Fibroblast of lung (primary cell): ENCODE results near the gene VWA3B. TPM values are rescaled to one million over a fixed set of nuclear protein-coding genes. Genes with fewer than 3 reads are reported as not detected.

Experiments
- DNase-seq, 2 donors: peaks; one replicate each; pipeline versions ENCODE4 v3.0.0 to v3.0.0-alpha.2; 2010; ENCODE audit warnings: low read depth in 2 of 2
- H2AFZ ChIP-seq: 2 replicates; pipeline ENCODE4 v1.5.1; 2012; ENCODE audit warnings: low read length, control low read depth, inconsistent platforms
- H3K27ac ChIP-seq: 2 replicates; pipeline ENCODE4 v1.5.1; 2011; ENCODE audit warnings: low read length, control low read depth; ENCODE audit not compliant: insufficient read depth
- H3K27me3 ChIP-seq: 2 replicates; pipeline ENCODE4 v1.5.1; 2011; ENCODE audit warnings: mild to moderate bottlenecking, low read length; ENCODE audit not compliant: control insufficient read depth, insufficient read depth
- H3K36me3 ChIP-seq: 2 replicates; pipeline ENCODE4 v1.5.1; 2011; ENCODE audit warnings: low read length; ENCODE audit not compliant: control insufficient read depth, insufficient read depth
- H3K4me1 ChIP-seq: 2 replicates; pipeline ENCODE4 v1.5.1; 2011; ENCODE audit warnings: low read length; ENCODE audit not compliant: control insufficient read depth, insufficient read depth; ENCODE audit errors: extremely low read depth
- H3K4me2 ChIP-seq: 2 replicates; pipeline ENCODE4 v1.5.1; 2011; ENCODE audit warnings: low read length, control low read depth; ENCODE audit not compliant: insufficient read depth; ENCODE audit errors: extremely low read depth
- H3K4me3 ChIP-seq, 4 experiments: fragments of 200-600 bp in 1 of 4; sonication (generic) in 1 of 4; replicated peaks in 1 of 4; 2 replicates each; pipeline ENCODE4 v1.5.1; 2011 to 2016; ENCODE audit warnings: low read length in 4 of 4, low read depth in 3 of 4, mild to moderate bottlenecking in 3 of 4, control low read depth in 2 of 4, inconsistent platforms in 1 of 4, mixed read lengths in 1 of 4; ENCODE audit not compliant: insufficient read depth in 1 of 4; ENCODE audit errors: control extremely low read depth in 1 of 4
- H3K79me2 ChIP-seq: 2 replicates; pipeline ENCODE4 v1.5.1; 2012; ENCODE audit warnings: mild to moderate bottlenecking, low read length, inconsistent platforms; ENCODE audit not compliant: control insufficient read depth, insufficient read depth
- H3K9ac ChIP-seq: 2 replicates; pipeline ENCODE4 v1.5.1; 2011; ENCODE audit warnings: mild to moderate bottlenecking, low read length, control low read depth; ENCODE audit not compliant: insufficient read depth
- H3K9me3 ChIP-seq: 2 replicates; pipeline ENCODE4 v1.5.1; 2012; ENCODE audit warnings: low read depth, low read length; ENCODE audit not compliant: control insufficient read depth, insufficient read depth
- H4K20me1 ChIP-seq: 2 replicates; pipeline ENCODE4 v1.5.1; 2011; ENCODE audit warnings: low read length; ENCODE audit not compliant: control insufficient read depth, insufficient read depth; ENCODE audit errors: extremely low read depth
- CTCF ChIP-seq, 2 donors: IDR thresholded peaks in 1 of 2; conservative IDR thresholded peaks in 1 of 2; 1 replicate in 1 of 2; 2 replicates in 1 of 2; pipeline ENCODE4 v1.5.1; 2011 to 2012; ENCODE audit warnings: low read length in 2 of 2, control low read depth in 1 of 2, inconsistent platforms in 1 of 2, low read depth in 1 of 2, mild to moderate bottlenecking in 1 of 2
- EZH2 ChIP-seq: IDR thresholded peaks from 2 replicates; pipeline ENCODE4 v1.5.1; 2012; ENCODE audit warnings: low read length, control low read depth, mild to moderate bottlenecking; ENCODE audit errors: missing control alignments
- polyA plus RNA-seq, 2 donors: library from polyadenylated mRNA; depleted of rRNA in 1 of 2; stranded (reverse) in 1 of 2; unstranded in 1 of 2; fragments of >200 nt; gene quantifications; 2 replicates each; pipeline ENCODE4 v1.2.1, GENCODE V29; 2011 to 2012; ENCODE audit warnings: missing spikeins in 1 of 2
- total RNA-seq: library from RNA; depleted of rRNA; stranded (reverse); fragments of >200 nt; gene quantifications from 2 replicates; pipeline ENCODE4 v1.2.1, GENCODE V29; 2014

Gene VWA3B
- total and polyA plus RNA-seq, 2 donors (not counting 1 experiment from before 2014, with no cell fraction given) = 0.17 TPM; not detected in 1

GRCh38 chr2:98161186-98161585 is 74.2 kb downstream of the VWA3B start:
- Histone ChIP-seq H3K4me2 (no peak overlapping the region), H2AFZ (no peak overlapping the region), H3K9ac (no peak overlapping the region), H3K79me2 (no peaks in the 10 kb centered on the region), H3K27ac (no peak overlapping the region), H3K4me3 (no peak overlapping the region), H4K20me1 (no peaks in the 10 kb centered on the region), H3K27me3 (peaks cover 2% of the 10 kb centered on the region), H3K9me3 (no peaks in the 10 kb centered on the region), H3K4me1 (peaks cover 6% of the 10 kb centered on the region), H3K36me3 (no peaks in the 10 kb centered on the region)
- no peak for DNase-seq
- no peak for TF ChIP-seq EZH2
- TF ChIP-seq CTCF (conservative IDR thresholded peaks at IDR 0.05 in 1 of 2, IDR thresholded peaks at IDR 0.05 in 1 of 2; ENCODE audit: low read depth in 1 of 2, low read length in 2 of 2) = no peak

- no peaks in the 10 kb centered on the region for H3K36me3 ChIP-seq
- no peaks in the 10 kb centered on the region for H3K9me3 ChIP-seq
- H3K79me2 ChIP-seq = no peaks in the 10 kb centered on the region
- no peak overlapping the region for H3K4me3 ChIP-seq
- H2AFZ ChIP-seq = no peak overlapping the region
- no peak for DNase-seq
- H3K4me1 ChIP-seq = peaks cover 6% of the 10 kb centered on the region
- no peak overlapping the region for H3K9ac ChIP-seq
- TF ChIP-seq EZH2 (no peak), CTCF (conservative IDR thresholded peaks at IDR 0.05 in 1 of 2, IDR thresholded peaks at IDR 0.05 in 1 of 2; ENCODE audit: low read depth in 1 of 2, low read length in 2 of 2) (no peak)
- H3K27me3 ChIP-seq = no peaks in the 10 kb centered on the region
- no peak overlapping the region for H3K4me2 ChIP-seq
- no peaks in the 10 kb centered on the region for H4K20me1 ChIP-seq
- H3K27ac ChIP-seq = no peak overlapping the region
These were observed 77.3 kb downstream of the VWA3B start for GRCh38 chr2:98164256-98164655.

- TF ChIP-seq EZH2 (no peak), CTCF (conservative IDR thresholded peaks at IDR 0.05 in 1 of 2, IDR thresholded peaks at IDR 0.05 in 1 of 2; ENCODE audit: low read depth in 1 of 2, low read length in 2 of 2) (no peak)
- Histone ChIP-seq H3K36me3 (no peaks in the 10 kb centered on the region), H3K9ac (no peak overlapping the region), H4K20me1 (no peaks in the 10 kb centered on the region), H3K4me1 (peaks cover 6% of the 10 kb centered on the region), H3K4me3 (no peak overlapping the region), H3K9me3 (no peaks in the 10 kb centered on the region), H3K4me2 (no peak overlapping the region), H3K27me3 (no peaks in the 10 kb centered on the region), H3K79me2 (no peaks in the 10 kb centered on the region), H3K27ac (no peak overlapping the region), H2AFZ (no peak overlapping the region)
- DNase-seq = no peak
These were observed 78.6 kb downstream of the VWA3B start for GRCh38 chr2:98165516-98166071.
